ENCODE results near the gene ANAPC1.
"Not testable (repeated sequence)": the region's sequence is repeated elsewhere in the genome, so short reads cannot be mapped to it uniquely, and the experiment has no call there.

ANAPC1 gene

GRCh38 chr2:111752533-111752932, 131.5 kb downstream of the ANAPC1 start:
- DNase-seq (ENCODE audit: low spot score); CTCF ChIA-PET; POLR2A ChIA-PET (ENCODE audit: low non-redundant PET); H3K27ac ChIP-seq: not testable (repeated sequence)

- POLR2A ChIA-PET (ENCODE audit: low non-redundant PET); CTCF ChIA-PET: not testable (repeated sequence)
Measured at GRCh38 chr2:111750641-111751040, 133.4 kb downstream of the ANAPC1 start.

GRCh38 chr2:111748429-111748828, 135.6 kb downstream of the ANAPC1 start:
- DNase-seq (ENCODE audit: low spot score); H3K27ac ChIP-seq; CTCF ChIA-PET; POLR2A ChIA-PET (ENCODE audit: low non-redundant PET): not testable (repeated sequence)

More at GRCh38 chr2:111750641-111751040, 133.4 kb downstream of the ANAPC1 start:
- DNase-seq (ENCODE audit: low spot score); H3K27ac ChIP-seq: not testable (repeated sequence)

- H3K27ac ChIP-seq; DNase-seq (ENCODE audit: low spot score); CTCF ChIA-PET; POLR2A ChIA-PET (ENCODE audit: low non-redundant PET): not testable (repeated sequence)
- peak; percentile 30 for TF ChIP-seq CTCF (conservative IDR thresholded peaks at IDR 0.05; ENCODE audit: low read depth)
Measured at GRCh38 chr2:111747410-111748115, 136.4 kb downstream of the ANAPC1 start.

- CTCF ChIA-PET; H3K27ac ChIP-seq; DNase-seq (ENCODE audit: low spot score); POLR2A ChIA-PET (ENCODE audit: low non-redundant PET): not testable (repeated sequence)
Measured at GRCh38 chr2:111744751-111745150, 139.2 kb downstream of the ANAPC1 start.

DNA sequence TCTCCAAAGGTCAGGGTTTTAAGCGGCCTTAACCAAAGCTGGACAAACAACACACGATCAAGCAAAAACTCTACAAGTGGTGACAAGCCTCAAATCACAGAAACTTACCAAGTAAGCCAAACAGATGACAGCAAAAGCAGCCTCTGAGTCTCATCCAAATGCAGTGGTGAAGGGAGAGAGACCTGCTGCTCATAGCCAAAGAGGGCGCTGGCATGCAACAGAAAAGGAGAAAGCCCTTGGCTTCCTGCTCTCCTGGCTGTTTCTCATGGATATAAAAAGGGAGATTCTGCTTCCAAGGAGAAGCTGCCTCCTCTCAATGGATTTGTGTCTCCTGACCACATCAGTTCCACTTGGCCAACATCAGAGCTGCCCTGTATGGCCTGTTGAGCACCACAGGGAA, 142.5 kb downstream of the ANAPC1 start:
- POLR2A ChIA-PET (ENCODE audit: low non-redundant PET); DNase-seq (ENCODE audit: low spot score); CTCF ChIA-PET; H3K27ac ChIP-seq: not testable (repeated sequence)

GRCh38 chr2:111735838-111736721, 147.9 kb downstream of the ANAPC1 start:
- H3K27ac ChIP-seq; DNase-seq (ENCODE audit: low spot score); POLR2A ChIA-PET (ENCODE audit: low non-redundant PET); CTCF ChIA-PET: not testable (repeated sequence)
- TF ChIP-seq CTCF (conservative IDR thresholded peaks at IDR 0.05; ENCODE audit: low read depth) = peak; percentile 21; the same call in 1 of the 2 replicates

DNA sequence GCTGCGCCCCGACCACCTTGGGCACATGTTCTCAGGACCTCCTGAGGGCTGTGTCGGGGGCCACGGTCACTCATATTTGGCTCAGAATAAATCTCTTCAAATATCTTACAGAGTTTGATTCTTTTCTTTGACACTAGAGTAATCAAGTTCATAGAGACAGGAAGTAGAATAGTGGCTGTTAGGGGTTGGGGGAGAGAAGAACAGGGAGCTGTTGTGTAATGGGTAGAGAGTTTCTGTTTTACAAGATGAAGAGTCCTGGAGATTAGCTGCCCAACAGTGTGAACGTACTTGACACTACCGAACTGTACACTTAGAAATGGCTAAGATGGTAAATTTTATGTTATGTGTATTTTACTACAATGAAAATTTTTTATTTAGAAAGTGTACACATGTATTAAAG, 148.6 kb downstream of the ANAPC1 start:
- CTCF ChIA-PET; DNase-seq (ENCODE audit: low spot score): not testable (repeated sequence)

GRCh38 chr2:111729812-111730458, 154.1 kb downstream of the ANAPC1 start:
- CTCF ChIA-PET; H3K27ac ChIP-seq; POLR2A ChIA-PET (ENCODE audit: low non-redundant PET); DNase-seq (ENCODE audit: low spot score): not testable (repeated sequence)

More for the DNA sequence above, 148.6 kb downstream of the ANAPC1 start:
- POLR2A ChIA-PET (ENCODE audit: low non-redundant PET); H3K27ac ChIP-seq: not testable (repeated sequence)

GRCh38 chr2:111727611-111728110, 156.3 kb downstream of the ANAPC1 start:
- CTCF ChIA-PET; DNase-seq (ENCODE audit: low spot score); POLR2A ChIA-PET (ENCODE audit: low non-redundant PET); H3K27ac ChIP-seq: not testable (repeated sequence)

DNA sequence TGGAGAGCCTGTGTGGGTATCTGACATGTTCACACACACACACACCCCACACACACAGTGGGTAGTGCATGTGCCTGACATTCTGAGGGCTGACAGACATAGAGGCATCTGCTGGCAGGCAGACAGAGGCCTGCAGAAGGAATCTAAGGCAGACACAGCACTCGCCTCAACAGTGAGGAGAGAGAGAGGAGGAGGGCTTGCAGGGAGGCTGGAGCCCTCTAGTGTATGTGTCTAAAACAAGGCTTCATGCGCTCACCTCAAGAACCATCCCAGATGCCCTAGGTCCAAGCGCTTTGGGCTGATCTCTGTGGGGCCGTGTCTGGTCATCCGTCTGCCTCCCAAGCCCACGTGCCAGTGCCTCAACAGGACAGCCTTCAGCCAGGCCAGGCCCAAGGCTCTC, 158.3 kb downstream of the ANAPC1 start:
- H3K27ac ChIP-seq; DNase-seq (ENCODE audit: low spot score); POLR2A ChIA-PET (ENCODE audit: low non-redundant PET); CTCF ChIA-PET: not testable (repeated sequence)

- DNase-seq (ENCODE audit: low spot score); POLR2A ChIA-PET (ENCODE audit: low non-redundant PET); H3K27ac ChIP-seq; CTCF ChIA-PET: not testable (repeated sequence)
Measured at GRCh38 chr2:111719610-111720009, 164.4 kb downstream of the ANAPC1 start.
